ENCODE measurements around the gene PAF1. TPM values are rescaled to one million over a fixed set of nuclear protein-coding genes. Genes with fewer than 3 reads are reported as not detected.

The PAF1 gene
- total and polyA plus RNA-seq, 2 of the 13 experiments (the other 11 are each of a cell fraction or from before 2014, with no cell fraction given), result 30.2 to 31.1 TPM

DNA sequence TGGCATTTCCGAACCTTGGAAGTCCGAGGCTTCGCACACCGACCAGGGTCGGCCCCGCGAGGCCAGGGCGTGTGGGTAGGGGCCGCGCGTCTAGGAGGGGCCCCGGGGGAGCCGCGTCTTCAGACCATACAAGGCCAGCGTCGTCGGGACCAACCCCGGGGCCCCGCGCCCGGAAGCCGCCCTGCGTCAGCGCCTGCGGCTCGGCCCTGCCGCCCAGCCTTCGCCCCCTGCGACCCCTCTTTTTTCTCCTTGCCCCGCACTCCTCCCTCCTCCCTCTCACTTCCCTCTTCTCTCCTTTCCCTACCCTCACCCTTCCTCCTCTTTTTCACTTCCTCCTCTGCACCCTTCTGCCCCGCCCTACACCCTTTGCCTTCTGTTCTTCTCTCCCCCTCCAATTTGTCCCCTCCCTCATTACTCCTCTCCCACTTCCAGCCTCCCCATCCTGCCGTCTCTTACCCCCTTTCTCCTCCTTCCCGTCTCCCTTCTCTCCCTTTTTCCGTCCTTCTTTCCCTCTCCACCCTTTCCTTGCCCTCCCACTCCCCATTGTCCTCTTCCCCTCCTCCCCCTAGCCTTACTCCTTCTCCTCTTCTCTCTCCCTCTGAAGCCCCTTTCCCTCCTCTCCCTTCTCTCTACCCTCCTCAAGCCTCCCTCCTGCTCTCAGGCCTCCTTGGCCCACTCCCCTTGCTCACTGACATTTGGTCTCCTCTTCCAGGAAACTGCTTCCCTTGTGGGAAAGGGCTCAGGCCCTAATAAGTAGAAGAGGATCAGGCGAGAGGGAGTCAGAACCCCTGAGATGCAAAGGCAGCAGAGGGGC lies 19.3 kb upstream of the PAF1 start (continued):
- no peak for TF ChIP-seq ZBTB38 (CRISPR knock-in tag; IDR thresholded peaks at IDR 0.05)
- no peak for TF ChIP-seq SNAI1 (CRISPR knock-in tag; IDR thresholded peaks at IDR 0.05; ENCODE audit: borderline replicate concordance)
- no peak for TF ChIP-seq MTF1 (CRISPR knock-in tag; IDR thresholded peaks at IDR 0.05)
- no peak for TF ChIP-seq ZNF382 (CRISPR knock-in tag; IDR thresholded peaks at IDR 0.05; ENCODE audit: borderline replicate concordance)
- no peak for TF ChIP-seq ESRRA (CRISPR knock-in tag; IDR thresholded peaks at IDR 0.05; ENCODE audit: low read depth)
- TF ChIP-seq RFXAP (CRISPR knock-in tag; IDR thresholded peaks at IDR 0.05; ENCODE audit: borderline replicate concordance), result no peak
- TF ChIP-seq, protein P1, sequence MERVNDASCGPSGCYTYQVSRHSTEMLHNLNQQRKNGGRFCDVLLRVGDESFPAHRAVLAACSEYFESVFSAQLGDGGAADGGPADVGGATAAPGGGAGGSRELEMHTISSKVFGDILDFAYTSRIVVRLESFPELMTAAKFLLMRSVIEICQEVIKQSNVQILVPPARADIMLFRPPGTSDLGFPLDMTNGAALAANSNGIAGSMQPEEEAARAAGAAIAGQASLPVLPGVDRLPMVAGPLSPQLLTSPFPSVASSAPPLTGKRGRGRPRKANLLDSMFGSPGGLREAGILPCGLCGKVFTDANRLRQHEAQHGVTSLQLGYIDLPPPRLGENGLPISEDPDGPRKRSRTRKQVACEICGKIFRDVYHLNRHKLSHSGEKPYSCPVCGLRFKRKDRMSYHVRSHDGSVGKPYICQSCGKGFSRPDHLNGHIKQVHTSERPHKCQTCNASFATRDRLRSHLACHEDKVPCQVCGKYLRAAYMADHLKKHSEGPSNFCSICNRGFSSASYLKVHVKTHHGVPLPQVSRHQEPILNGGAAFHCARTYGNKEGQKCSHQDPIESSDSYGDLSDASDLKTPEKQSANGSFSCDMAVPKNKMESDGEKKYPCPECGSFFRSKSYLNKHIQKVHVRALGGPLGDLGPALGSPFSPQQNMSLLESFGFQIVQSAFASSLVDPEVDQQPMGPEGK (CRISPR knock-in tag; IDR thresholded peaks at IDR 0.05), result no peak; the same call in 1 of the 2 replicates
- TF ChIP-seq ZFP41 (CRISPR knock-in tag; IDR thresholded peaks at IDR 0.05; ENCODE audit: borderline replicate concordance), result no peak
- no peak for TF ChIP-seq MXI1 (IDR thresholded peaks at IDR 0.05; ENCODE audit: borderline replicate concordance, low read depth, low read length)
- TF ChIP-seq, protein P2, sequence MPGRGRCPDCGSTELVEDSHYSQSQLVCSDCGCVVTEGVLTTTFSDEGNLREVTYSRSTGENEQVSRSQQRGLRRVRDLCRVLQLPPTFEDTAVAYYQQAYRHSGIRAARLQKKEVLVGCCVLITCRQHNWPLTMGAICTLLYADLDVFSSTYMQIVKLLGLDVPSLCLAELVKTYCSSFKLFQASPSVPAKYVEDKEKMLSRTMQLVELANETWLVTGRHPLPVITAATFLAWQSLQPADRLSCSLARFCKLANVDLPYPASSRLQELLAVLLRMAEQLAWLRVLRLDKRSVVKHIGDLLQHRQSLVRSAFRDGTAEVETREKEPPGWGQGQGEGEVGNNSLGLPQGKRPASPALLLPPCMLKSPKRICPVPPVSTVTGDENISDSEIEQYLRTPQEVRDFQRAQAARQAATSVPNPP (CRISPR knock-in tag; IDR thresholded peaks at IDR 0.05), result no peak
- TF ChIP-seq, protein P3, sequence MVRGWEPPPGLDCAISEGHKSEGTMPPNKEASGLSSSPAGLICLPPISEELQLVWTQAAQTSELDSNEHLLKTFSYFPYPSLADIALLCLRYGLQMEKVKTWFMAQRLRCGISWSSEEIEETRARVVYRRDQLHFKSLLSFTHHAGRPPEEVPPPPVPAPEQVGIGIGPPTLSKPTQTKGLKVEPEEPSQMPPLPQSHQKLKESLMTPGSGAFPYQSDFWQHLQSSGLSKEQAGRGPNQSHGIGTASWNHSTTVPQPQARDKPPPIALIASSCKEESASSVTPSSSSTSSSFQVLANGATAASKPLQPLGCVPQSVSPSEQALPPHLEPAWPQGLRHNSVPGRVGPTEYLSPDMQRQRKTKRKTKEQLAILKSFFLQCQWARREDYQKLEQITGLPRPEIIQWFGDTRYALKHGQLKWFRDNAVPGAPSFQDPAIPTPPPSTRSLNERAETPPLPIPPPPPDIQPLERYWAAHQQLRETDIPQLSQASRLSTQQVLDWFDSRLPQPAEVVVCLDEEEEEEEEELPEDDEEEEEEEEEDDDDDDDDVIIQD (CRISPR knock-in tag; IDR thresholded peaks at IDR 0.05; ENCODE audit: low read depth), result no peak
- TF ChIP-seq AGO1 (IDR thresholded peaks at IDR 0.05; ENCODE audit: low read depth, low read length, poor library complexity, severe bottlenecking), result peak; percentile 86
- no peak for TF ChIP-seq NR2F6 (IDR thresholded peaks at IDR 0.05)
- TF ChIP-seq NR2F6 (CRISPR knock-in tag; IDR thresholded peaks at IDR 0.05), result no peak
- TF ChIP-seq, protein P4, sequence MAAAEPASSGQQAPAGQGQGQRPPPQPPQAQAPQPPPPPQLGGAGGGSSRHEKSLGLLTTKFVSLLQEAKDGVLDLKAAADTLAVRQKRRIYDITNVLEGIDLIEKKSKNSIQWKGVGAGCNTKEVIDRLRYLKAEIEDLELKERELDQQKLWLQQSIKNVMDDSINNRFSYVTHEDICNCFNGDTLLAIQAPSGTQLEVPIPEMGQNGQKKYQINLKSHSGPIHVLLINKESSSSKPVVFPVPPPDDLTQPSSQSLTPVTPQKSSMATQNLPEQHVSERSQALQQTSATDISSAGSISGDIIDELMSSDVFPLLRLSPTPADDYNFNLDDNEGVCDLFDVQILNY (CRISPR knock-in tag; conservative IDR thresholded peaks at IDR 0.05), result no peak
- TF ChIP-seq ZNF350 (CRISPR knock-in tag; IDR thresholded peaks at IDR 0.05; ENCODE audit: borderline replicate concordance, low read depth), result no peak
- TF ChIP-seq, protein P5, sequence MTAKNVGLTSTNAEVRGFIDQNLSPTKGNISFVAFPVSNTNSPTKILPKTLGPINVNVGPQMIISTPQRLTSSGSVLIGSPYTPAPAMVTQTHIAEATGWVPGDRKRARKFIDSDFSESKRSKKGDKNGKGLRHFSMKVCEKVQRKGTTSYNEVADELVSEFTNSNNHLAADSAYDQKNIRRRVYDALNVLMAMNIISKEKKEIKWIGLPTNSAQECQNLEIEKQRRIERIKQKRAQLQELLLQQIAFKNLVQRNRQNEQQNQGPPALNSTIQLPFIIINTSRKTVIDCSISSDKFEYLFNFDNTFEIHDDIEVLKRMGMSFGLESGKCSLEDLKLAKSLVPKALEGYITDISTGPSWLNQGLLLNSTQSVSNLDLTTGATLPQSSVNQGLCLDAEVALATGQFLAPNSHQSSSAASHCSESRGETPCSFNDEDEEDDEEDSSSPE (CRISPR knock-in tag; IDR thresholded peaks at IDR 0.05), result no peak; the same call in 1 of the 2 replicates
- TF ChIP-seq ZC3H13 (CRISPR knock-in tag; IDR thresholded peaks at IDR 0.05), result no peak; the same call in 1 of the 2 replicates
- TF ChIP-seq ZFP36L2 (CRISPR knock-in tag; IDR thresholded peaks at IDR 0.05), result no peak
- no peak for TF ChIP-seq SMAD9 (CRISPR knock-in tag; IDR thresholded peaks at IDR 0.05)
- TF ChIP-seq RFXANK (CRISPR knock-in tag; IDR thresholded peaks at IDR 0.05), result no peak
- peak; percentile 65; the same call in 1 of the 2 replicates for TF ChIP-seq ZNF230 (CRISPR knock-in tag; IDR thresholded peaks at IDR 0.05)
- TF ChIP-seq GABPB1 (CRISPR knock-in tag; IDR thresholded peaks at IDR 0.05), result peak; percentile 70; the same call in 1 of the 2 replicates
- no peak for TF ChIP-seq TAF15 (IDR thresholded peaks at IDR 0.05; ENCODE audit: low read depth, low read length, poor library complexity, severe bottlenecking)

Data from HepG2 (cell line).